Right hindlimb (tissue), 1 donor: ENCODE measurements around the gene ARSA.
"Not testable (repeated sequence)": the region's sequence is repeated elsewhere in the genome, so short reads cannot be mapped to it uniquely, and the experiment has no call there.

Experiments used
- DNase-seq: peaks from one replicate; pipeline ENCODE4 v3.0.0-alpha.2; 2018

Gene ARSA

DNA sequence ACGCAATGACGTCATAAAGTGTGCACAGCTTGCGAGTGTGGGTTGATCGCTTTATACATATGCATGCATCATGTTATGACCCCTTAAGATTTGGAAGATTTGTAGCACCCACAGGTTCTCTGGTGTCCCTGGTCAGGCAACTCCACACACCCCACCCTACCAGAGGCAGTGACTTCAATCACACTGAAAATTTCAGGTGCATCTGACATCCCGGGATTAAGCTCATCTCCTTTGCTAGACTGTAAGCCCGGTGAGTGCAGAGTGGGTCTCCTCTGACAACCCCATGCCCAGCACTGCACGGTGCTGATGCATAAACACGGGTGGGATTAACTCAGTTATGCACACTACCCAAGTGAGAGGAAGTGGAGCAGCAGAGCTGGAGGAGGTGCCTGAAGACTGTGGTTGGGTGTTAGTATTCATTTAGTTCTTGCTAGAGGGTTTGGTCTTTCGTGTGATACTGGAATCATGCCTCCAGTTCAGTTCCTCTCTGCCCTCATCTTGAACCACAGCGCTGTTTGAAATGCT, 6.5 kb downstream of the ARSA start:
- no peak for DNase-seq

DNA sequence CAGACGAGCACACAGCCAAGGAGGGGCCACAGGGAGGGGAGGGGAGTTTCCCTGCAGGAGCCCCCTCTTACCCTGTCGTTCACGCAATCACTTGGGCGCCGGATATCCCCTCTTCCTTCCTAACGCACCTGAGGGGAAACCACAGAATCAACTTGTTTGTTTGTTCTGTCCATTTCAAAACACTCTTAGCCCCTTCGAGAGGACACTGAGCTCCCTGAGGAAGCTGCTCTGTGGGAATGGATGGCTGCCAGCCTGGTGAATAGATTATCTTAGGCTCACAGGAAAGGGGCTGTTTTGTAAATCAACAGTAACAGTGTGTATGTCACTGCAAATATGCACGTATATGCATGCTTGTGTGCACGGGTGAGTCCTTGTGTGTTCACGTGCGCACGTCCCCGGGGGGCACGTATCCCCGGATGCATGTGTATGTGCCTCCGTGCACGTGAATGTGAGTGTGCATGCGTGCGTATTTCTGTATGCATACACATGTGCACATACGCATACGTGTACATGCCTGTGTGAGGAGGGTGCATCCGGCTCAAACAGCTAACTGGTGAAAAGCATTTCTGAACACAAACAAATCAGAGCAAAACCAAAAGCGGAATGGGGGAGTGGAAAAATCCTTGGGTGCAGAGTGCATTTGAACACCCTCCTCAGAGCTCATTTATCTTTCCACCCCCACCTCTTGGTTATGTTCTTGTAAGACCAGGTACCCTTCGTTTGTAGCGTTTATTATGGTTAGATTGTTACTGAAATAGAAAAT, 7.2 kb downstream of the ARSA start:
- peak; percentile 87 for DNase-seq

DNA sequence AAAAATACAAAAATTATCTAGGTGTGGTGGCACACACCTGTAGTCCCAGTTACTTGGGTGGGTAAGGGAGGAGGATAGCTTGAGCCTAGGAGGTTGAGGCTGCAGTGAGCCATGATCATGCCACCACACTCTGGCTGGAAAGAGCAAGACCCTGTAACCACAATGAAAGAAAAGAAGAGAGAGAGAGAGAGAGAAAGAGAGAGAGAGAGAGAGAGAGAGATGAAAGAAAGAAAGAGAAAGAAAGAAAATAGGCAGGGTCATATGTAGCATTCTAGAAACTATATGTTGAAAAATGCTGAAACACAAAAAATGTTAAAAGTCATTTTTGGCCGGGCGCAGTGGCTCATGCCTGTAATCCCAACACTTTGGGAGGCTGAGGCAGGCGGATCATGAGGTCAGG, 13.7 kb downstream of the ARSA start:
- not testable (repeated sequence) for DNase-seq

DNA sequence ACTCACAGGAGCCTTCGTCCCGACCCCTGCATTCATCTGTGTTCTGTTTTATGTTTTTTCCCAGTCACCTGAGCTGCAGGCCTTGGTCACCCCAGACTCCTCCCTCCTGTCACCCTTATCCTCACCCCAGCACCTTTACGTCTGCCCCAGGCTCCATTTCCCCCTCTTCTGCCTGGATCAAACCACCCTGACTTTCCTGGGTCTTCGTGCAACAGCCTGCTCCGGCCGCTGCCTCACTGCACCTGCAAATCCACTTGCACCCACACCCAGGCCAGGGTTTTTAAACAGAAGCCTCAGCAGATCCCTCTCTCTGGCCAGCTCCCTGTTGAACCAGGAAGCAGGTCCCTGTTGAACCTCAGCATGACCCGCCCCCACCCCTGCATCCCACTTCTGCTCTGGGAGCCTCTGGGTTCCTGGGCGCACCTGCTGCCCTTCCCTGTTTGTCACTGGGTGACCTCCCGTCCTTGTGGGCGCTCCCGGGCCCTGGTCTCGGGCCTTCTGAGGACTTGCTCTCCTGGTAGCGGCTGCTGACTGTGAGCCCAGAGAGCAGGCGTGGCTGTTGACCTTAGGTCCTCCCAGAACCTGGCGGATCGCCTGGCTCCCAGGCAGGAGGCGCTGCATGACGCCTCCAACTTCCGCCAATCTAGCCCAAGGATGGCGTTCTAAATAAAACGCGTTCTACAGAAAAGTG, 14.5 kb downstream of the ARSA start:
- DNase-seq: no peak

DNA sequence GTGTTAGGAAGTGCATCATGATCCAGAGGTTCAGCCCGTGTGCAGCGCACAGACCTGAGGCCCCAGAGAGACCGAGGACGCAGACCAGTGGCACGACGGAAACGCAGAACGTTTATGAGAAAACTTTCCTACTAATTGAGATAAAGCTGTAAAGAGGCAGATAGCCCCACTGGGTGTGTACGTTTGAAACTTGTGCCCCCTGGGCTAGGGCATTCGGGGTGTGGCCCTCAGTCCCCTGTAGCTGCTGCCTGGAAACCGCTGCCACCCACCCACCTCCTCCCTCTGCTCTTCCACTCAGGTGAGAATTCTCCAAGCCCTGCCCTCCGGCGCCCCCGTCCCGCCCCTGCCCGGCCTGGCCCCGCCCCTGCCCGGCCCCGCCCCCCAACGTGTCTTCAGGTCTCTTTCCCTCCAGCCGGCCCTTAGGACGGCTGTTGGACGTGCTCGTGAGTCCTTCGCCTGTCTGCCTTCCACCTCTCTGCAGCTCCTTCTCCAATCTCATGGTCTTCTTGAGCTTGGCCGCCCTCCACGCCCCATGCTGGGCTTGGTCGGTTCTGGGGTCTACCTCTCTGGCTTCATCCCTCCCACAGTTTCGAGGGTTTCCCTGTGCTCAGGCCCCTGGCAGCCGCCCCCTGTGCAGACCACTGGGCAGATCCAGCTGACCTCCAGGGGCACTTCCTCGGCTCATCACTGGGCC, 15.3 kb downstream of the ARSA start:
- no peak for DNase-seq

DNA sequence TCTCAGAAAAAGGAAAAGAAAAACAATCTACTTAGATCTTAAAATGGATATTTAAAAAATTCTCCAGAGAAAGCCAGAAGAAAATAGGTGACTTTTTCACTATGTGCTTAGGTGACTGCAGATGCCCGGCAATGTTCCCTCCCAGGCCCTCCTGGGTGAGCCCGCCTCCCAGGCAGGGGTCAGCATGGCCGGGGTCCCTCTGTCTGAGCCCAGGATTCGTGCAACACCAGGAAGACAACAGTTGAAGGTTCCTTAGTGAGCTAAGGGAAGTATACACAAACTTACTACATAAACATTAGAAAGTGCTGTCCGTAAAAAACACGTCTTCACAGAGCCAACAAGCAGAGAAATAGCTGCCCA, 15.8 kb downstream of the ARSA start:
- DNase-seq: no peak

DNA sequence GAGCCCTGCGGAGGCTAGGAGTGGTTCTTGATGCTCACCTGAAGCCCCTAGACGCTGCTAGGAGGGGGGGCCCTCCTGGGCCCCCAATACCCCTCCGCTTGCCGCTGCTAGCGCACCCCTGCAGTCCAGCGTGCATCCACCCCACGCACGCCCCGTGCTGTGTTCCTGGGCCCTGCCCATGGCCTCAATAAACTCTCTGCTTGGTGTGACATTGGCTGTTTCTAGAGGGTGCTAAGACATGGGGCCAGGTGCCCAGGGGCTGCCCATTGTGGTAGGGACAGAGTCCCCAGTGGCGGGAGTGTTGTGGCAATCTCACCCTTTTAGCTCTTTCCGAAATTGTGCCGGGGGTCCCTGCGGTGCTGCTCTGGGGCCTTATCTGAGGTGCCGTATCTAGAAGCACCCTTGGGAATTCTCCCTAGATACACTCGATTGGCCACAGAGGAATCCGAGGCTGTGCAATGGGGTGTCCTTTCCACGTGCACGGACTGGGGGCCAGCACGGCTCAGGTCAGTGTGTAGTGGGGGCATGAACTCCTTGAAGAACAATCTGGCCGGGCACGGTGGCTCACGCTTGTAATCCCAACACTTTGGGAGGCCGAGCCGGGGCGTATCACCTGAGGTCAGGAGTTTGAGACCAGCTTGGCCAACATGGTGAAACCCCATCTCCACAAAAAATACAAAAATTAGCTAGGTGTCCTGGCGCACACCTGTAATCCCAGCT, 16.5 kb downstream of the ARSA start:
- no peak for DNase-seq

DNA sequence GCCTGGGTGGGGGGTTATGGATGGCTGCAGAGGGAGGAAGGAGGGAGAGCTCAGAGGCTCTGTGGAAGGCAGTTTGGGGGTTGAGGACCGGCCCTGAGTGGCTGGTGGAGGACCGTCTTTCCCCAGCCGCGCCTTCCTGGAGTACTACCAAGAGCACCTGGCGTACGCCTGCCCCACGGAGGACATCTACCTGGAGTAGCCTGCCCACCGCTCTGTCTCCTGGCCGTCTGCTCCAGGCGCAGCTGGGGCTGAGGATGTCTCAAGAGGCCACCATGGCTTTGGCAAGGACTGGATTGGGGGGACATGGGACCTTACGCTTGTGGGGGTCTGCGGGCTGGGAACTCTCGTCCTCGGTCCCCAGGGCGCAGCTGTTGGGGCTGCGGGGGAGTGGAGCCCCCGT, 17.4 kb downstream of the ARSA start:
- DNase-seq: no peak

DNA sequence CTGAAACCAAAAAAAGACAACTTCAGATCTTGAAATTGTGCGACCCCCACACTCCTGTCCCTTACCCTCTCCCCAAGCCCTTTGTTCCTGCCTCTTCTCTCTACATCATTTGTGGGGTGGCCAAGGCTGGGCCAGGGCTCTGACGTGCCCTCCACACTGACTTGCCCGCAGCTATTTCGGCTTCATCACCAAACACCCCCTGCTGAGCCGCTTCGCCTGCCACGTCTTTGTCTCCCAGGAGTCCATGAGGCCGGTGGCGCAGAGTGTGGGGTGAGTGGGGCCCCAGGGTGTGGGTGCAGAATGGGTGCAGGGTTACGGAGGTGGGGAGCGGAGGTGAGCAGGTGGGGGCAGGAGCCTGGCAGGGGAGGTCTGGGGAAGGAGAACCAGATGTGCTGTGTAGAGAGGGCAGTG, 17.9 kb downstream of the ARSA start:
- DNase-seq: no peak

DNA sequence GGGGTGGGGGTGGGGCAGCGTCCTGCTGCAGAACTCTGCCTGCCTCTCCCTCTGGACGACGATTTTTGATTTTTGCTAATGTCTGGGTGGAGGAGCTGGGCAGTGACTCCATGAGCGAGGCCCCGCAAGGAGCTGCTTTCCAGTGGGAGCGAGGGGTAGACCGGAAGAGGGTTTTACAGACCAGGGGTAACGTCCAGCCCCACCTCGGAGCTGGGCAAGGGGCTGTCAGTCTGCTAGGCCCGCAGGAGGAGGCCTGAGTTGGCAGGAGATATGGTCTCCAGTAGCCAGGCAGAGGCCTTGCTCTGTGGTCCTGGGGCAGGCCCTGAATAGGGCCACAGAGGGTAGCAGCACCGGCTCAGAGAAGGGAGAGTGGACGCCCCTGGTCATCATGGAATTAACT, 18.4 kb downstream of the ARSA start:
- no peak for DNase-seq

DNA sequence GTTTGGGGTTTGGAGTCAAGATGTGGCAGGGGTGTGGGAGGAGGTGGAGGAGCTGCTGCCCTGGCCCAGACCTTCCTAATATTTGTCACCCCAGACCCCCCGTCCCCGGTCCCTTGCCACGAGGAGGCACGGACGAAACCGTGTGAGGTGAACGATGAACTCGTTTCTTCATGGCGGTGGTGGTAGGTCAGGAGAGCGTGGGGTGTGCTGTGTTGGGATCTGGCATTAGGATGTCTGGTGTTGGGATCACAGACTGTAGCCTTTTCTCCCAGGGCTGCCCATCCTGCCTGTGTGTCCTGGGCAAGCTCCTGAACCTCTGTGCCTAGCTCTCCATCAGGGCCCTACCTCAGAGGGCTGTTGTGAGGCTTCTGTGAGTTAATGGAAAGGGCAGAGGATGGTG, 19.0 kb downstream of the ARSA start:
- DNase-seq: no peak

DNA sequence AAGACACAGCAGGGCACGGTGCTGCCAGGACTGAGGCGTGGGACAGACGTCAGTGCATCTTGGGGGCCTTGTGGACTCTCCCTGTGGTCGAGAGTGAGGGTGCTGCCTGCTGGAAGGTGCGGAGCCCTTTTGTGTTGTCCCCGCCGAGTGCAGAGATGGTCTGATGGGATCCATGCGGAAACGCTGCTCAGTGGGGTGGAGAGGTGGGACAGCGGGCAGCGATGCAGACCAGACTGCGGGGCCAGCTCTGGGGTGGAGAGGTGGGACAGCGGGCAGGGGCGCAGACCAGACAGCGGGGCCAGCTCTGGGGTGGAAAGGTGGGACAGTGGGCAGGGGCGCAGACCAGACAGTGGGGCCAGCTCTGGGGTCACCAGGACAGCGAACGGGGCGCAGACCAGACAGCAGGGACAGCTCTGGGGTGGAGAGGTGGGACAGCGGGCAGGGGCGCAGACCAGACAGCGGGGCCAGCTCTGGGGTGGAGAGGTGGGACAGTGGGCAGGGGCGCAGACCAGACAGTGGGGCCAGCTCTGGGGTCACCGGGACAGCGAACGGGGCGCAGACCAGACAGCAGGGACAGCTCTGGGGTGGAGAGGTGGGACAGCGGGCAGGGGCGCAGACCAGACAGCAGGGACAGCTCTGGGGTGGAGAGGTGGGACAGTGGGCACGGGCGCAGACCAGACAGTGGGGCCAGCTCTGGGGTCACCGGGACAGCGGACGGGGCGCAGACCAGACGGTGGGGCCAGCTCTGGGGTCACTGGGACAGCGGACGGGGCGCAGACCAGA, 19.7 kb downstream of the ARSA start:
- not testable (repeated sequence) for DNase-seq

DNA sequence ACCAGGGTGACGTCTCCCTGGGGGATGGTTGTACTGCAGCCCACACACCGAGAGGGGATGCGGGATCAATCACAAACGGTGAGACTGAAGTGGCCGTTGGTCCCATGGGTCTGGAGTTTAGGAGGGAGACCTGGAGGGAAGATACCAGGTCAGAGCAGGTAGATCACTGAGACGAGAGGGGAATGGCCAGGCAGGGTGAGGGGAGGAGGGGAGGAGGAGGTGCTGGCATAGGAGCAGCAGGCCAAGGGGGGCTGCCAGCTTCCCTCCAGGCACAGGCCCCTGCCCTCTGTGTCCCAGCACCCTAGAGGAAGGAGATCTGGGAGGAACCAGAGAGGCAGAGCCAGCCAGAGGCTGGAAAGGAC, 20.3 kb downstream of the ARSA start:
- no peak for DNase-seq

DNA sequence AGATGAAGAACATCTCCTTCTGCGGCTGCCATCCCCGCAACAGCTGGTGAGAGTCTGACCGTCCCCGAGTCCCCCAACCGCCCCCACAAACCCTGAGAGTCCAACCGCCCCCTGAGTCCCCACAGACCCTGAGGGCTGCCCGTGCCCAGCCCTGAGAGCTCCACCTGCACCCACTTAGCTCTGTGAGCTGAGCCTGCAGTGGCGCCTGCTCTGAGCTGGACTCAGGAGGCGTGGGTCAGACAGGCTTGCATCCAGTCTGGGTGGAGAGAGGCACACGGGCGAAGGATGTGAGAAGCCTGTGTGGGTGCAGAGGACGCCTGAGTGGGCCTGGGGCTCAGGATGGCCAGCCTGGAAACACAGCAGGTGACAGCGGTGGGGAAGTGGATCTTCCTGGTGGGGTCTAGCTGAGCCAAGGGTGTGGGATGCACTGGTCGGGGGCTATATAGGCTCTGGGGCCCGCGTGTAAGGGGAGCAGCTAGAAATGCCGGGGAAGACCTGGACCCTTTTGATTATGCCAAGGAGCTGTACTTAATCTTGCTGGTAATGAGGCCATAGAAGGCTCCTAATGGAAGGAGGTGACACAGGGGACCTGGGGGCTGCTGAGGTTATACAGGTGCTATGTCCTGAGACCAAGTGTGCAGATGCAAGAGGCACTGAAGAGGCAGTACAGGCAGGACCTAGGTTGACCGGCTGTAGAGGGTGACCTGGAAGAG, 20.9 kb downstream of the ARSA start:
- DNase-seq: no peak

DNA sequence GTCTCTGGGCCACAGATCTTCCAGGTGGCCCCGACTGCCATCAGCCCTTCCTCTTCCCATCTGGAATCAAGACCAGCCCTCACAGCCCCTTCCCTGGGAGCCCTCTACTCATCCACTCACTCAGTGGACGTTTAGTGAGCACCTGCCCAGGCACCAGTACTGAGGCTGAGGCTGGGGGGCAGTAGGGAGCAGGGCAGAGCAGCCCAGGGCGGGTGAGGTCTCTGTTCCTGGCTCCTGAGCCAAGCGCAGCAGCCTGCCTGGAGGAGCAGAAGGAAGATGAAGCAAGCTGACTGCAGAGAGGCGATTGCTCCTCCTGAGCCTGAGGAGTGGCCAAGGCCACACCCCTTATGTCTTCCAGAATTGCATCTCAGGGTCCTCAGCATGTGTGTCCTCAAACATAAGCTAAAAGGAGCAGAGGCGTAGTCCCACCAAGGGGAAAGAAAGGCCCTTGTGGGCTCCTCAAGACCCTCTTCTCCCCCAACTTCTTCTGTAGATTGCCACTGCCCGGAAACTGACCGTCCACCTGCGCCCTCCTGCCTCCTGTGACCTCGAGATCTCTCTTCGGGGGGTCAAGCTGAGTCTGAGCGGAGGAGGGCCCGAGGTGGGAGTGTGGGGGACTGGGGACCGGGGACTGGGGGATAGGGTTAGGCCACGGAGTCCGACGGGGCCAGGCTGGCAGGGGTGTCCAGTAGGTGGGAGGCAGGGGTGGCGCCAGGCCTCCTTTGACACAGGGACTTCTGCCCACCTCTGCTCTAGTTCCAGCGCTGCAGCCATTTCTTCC, 21.6 kb downstream of the ARSA start:
- no peak for DNase-seq

DNA sequence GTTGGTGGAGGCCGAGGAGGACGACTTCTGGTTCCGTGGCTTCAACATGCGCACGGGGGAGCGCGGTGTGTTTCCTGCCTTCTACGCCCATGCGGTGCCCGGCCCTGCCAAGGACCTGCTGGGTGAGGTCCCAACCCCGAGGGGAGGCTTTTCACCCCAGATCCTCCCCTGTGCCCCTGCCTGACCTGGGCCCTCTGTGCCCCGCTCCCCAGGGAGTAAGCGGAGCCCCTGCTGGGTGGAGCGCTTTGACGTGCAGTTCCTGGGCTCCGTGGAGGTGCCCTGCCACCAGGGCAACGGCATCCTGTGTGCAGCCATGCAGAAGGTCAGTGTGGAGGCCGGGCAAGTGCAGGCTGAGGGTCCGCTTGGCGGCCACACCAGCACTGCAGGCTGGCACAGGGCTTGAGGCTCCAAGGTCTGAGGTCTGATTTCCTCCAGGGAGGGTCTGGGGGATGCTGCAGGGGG, 22.3 kb downstream of the ARSA start:
- DNase-seq: no peak

DNA sequence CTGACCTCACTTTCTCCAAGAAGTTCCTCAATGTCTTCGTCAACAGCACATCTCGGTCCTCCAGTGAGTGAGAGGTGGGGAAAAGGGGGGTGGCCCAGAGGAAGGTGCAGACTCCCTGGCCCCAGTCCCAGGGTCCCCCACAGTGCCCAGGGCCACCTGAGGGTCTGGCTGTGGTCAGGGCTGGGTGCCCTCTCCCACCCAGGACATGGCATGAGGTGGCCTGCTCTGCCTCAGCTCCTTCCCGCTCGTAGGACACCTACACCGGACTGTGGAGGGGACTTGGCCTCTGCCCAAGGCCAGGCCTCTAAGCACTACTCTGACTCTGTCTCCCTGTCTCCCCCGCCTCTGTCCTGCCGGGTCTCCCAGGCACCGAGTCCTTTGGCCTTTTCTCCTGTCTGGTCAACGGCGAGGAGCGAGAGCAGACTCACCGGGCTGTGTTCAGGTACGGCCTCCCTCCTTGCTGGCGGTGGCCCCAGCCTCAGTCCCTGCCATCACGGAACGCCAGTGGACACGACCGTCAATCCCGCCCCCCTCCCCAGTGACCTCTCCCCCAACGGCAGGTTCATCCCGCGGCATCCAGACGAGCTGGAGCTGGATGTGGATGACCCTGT, 22.8 kb downstream of the ARSA start:
- no peak for DNase-seq

DNA sequence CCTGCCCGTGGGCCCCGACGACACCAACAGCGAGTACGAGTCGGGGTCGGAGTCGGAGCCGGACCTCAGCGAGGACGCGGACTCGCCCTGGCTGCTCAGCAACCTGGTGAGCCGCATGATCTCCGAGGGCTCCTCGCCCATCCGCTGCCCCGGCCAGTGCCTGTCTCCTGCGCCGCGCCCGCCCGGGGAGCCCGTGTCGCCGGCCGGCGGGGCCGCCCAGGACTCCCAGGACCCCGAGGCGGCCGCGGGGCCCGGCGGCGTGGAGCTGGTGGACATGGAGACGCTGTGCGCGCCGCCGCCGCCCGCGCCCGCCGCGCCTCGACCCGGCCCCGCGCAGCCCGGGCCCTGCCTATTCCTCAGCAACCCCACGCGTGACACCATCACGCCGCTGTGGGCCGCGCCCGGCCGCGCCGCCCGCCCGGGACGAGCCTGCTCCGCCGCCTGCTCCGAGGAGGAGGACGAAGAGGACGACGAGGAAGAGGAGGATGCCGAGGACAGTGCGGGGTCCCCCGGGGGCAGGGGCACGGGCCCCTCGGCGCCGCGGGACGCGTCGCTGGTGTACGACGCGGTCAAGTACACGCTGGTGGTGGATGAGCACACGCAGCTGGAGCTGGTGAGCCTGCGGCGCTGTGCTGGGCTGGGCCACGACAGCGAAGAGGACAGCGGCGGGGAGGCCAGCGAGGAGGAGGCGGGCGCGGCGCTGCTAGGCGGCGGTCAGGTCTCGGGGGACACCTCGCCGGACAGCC, 23.5 kb downstream of the ARSA start:
- no peak for DNase-seq

DNA sequence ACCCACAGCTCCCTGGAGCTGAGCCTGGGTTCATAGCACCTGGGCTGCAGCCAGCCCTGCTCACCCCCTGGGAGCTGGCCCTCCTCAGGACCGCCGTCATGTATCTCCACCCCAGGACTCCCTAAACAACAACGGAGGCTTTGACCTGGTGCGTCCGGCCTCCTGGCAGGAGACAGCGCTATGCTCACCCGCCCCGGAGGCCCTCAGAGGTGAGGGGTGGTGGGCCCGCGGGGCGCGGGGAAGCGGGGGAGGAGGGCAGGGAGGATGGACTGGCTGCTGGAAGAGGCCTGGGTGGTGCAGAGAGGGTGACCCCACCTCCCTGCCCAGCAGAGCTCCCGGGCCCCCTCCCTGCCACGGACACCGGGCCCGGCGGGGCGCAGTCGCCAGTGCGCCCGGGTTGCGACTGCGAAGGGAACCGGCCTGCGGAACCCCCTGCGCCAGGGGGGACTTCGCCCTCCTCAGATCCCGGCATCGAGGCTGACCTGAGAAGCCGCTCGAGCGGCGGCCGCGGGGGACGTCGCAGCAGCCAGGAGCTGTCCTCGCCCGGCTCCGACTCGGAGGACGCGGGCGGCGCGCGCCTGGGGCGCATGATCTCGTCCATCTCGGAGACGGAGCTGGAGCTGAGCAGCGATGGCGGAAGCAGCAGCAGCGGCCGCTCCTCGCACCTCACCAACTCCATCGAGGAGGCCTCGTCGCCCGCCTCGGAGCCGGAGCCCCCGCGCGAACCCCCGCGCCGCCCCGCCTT, 24.3 kb downstream of the ARSA start:
- DNase-seq: no peak
